ENCODE measurements around the gene RASA4. TPM values are rescaled to one million over a fixed set of nuclear protein-coding genes. Genes with fewer than 3 reads are reported as not detected.
"Not testable (repeated sequence)": the region's sequence is repeated elsewhere in the genome, so short reads cannot be mapped to it uniquely, and the experiment has no call there.

Gene RASA4
- total and polyA plus RNA-seq, 4 experiments from 2014 or later, result 7.7 to 43.3 (median 31.0) TPM

GRCh38 chr7:102635354-102635753 is 18.8 kb upstream of the RASA4 start:
- H3K4me3 ChIP-seq (ENCODE audit: low read length in 2 of 2); H3K4me1 Mint-ChIP-seq; POLR2A ChIA-PET (ENCODE audit: partially characterized antibody); H3K4me3 Mint-ChIP-seq; DNase-seq; H3K9me3 Mint-ChIP-seq; H3K36me3 ChIP-seq (ENCODE audit: insufficient read depth, low read length); intact Hi-C loops (cut with micrococcal nuclease); H3K9me3 ChIP-seq (ENCODE audit: control insufficient read depth in 1 of 2, low read length in 2 of 2); H3K4me1 ChIP-seq (ENCODE audit: insufficient read depth, low read length); H3K27me3 ChIP-seq (ENCODE audit: insufficient read depth, low read length); H3K27ac Mint-ChIP-seq; H3K27me3 Mint-ChIP-seq; H3K27ac ChIP-seq (ENCODE audit: low read depth, low read length); CTCF ChIA-PET (ENCODE audit: partially characterized antibody); H3K36me3 Mint-ChIP-seq: not testable (repeated sequence)

- CTCF ChIA-PET (ENCODE audit: partially characterized antibody); POLR2A ChIA-PET (ENCODE audit: partially characterized antibody): not testable (repeated sequence)
Observed at GRCh38 chr7:102634299-102634698, 17.7 kb upstream of the RASA4 start.

GRCh38 chr7:102630622-102631021 is 14.1 kb upstream of the RASA4 start:
- H3K36me3 Mint-ChIP-seq; H3K27ac Mint-ChIP-seq; H3K9me3 ChIP-seq (ENCODE audit: control insufficient read depth in 1 of 2, low read length in 2 of 2); H3K27ac ChIP-seq (ENCODE audit: low read depth, low read length); CTCF ChIA-PET (ENCODE audit: partially characterized antibody); H3K27me3 Mint-ChIP-seq; H3K4me3 Mint-ChIP-seq; H3K9me3 Mint-ChIP-seq; H3K4me3 ChIP-seq (ENCODE audit: low read length in 2 of 2); intact Hi-C loops (cut with micrococcal nuclease); POLR2A ChIA-PET (ENCODE audit: partially characterized antibody); DNase-seq; H3K36me3 ChIP-seq (ENCODE audit: insufficient read depth, low read length); H3K4me1 Mint-ChIP-seq; H3K4me1 ChIP-seq (ENCODE audit: insufficient read depth, low read length); H3K27me3 ChIP-seq (ENCODE audit: insufficient read depth, low read length): not testable (repeated sequence)

More at GRCh38 chr7:102634299-102634698, 17.7 kb upstream of the RASA4 start:
- H3K27me3 ChIP-seq (ENCODE audit: insufficient read depth, low read length); H3K27ac ChIP-seq (ENCODE audit: low read depth, low read length); H3K4me3 Mint-ChIP-seq; H3K4me3 ChIP-seq (ENCODE audit: low read length in 2 of 2); H3K36me3 Mint-ChIP-seq; H3K27ac Mint-ChIP-seq; H3K9me3 ChIP-seq (ENCODE audit: control insufficient read depth in 1 of 2, low read length in 2 of 2); H3K4me1 ChIP-seq (ENCODE audit: insufficient read depth, low read length); H3K27me3 Mint-ChIP-seq; H3K36me3 ChIP-seq (ENCODE audit: insufficient read depth, low read length); DNase-seq; H3K9me3 Mint-ChIP-seq; H3K4me1 Mint-ChIP-seq; intact Hi-C loops (cut with micrococcal nuclease): not testable (repeated sequence)

GRCh38 chr7:102627271-102627904 is 10.8 kb upstream of the RASA4 start:
- H3K27me3 Mint-ChIP-seq; POLR2A ChIA-PET (ENCODE audit: partially characterized antibody); H3K4me3 ChIP-seq (ENCODE audit: low read length in 2 of 2); H3K27me3 ChIP-seq (ENCODE audit: insufficient read depth, low read length); H3K9me3 ChIP-seq (ENCODE audit: control insufficient read depth in 1 of 2, low read length in 2 of 2); H3K4me3 Mint-ChIP-seq; intact Hi-C loops (cut with micrococcal nuclease); DNase-seq; H3K9me3 Mint-ChIP-seq; H3K36me3 Mint-ChIP-seq; CTCF ChIA-PET (ENCODE audit: partially characterized antibody); H3K27ac Mint-ChIP-seq; H3K36me3 ChIP-seq (ENCODE audit: insufficient read depth, low read length); H3K4me1 Mint-ChIP-seq; H3K27ac ChIP-seq (ENCODE audit: low read depth, low read length); H3K4me1 ChIP-seq (ENCODE audit: insufficient read depth, low read length): not testable (repeated sequence)

DNA sequence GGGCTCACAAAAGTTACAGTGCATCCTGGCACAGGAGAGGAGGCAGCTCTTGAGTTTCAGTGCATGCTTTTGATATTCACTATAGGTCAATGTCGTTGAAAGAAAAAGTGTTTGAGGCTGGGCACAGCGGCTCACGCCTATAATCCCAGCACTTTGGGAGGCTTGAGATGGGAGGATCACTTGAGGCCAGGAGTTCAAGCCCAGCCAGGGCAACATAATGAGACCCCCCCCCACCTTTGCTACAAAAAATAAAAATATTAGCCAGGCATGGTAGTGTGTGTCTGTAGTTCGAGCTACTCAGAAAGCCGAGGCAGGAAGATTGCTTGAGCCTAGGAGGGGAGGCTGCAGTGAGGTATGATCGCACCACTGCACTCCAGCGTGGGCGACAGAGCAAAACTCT is 1.6 kb upstream of the RASA4 start:
- CTCF ChIA-PET (ENCODE audit: partially characterized antibody); DNase-seq; H3K36me3 ChIP-seq (ENCODE audit: insufficient read depth, low read length); H3K4me1 Mint-ChIP-seq; H3K27me3 Mint-ChIP-seq; H3K4me3 Mint-ChIP-seq; H3K27me3 ChIP-seq (ENCODE audit: insufficient read depth, low read length); H3K36me3 Mint-ChIP-seq; H3K9me3 Mint-ChIP-seq; intact Hi-C loops (cut with micrococcal nuclease); POLR2A ChIA-PET (ENCODE audit: partially characterized antibody); H3K4me1 ChIP-seq (ENCODE audit: insufficient read depth, low read length); H3K9me3 ChIP-seq (ENCODE audit: control insufficient read depth in 1 of 2, low read length in 2 of 2); H3K27ac Mint-ChIP-seq; H3K27ac ChIP-seq (ENCODE audit: low read depth, low read length); H3K4me3 ChIP-seq (ENCODE audit: low read length in 2 of 2): not testable (repeated sequence)

DNA sequence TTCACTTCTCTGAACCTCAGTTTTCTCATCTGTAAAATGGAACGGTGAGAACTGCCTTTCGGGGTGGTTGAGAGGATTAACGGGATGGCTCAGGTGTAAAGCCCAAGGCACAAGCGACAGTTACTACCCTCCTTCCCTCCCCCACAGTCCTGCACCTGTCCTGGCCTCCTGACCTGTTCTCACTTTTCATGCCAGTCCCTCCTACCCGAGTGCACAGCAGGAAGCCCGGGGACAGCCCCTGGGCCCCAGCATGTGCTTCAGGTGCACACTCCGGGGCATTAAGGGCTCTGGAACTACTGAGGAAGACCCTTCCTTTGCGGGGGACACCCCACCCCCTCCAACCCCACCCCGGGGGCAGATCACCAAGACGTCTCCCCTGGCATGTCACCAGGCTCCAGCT is 626 bp downstream of the RASA4 start:
- POLR2A ChIA-PET (ENCODE audit: partially characterized antibody); CTCF ChIA-PET (ENCODE audit: partially characterized antibody); H3K27me3 ChIP-seq (ENCODE audit: insufficient read depth, low read length): not testable (repeated sequence)

GRCh38 chr7:102614873-102615272 is 1.7 kb downstream of the RASA4 start:
- POLR2A ChIA-PET (ENCODE audit: partially characterized antibody); H3K4me3 Mint-ChIP-seq; intact Hi-C loops (cut with micrococcal nuclease); H3K4me1 Mint-ChIP-seq; H3K4me3 ChIP-seq (ENCODE audit: low read length in 2 of 2); H3K36me3 ChIP-seq (ENCODE audit: insufficient read depth, low read length); H3K27me3 Mint-ChIP-seq; H3K36me3 Mint-ChIP-seq; H3K9me3 ChIP-seq (ENCODE audit: control insufficient read depth in 1 of 2, low read length in 2 of 2); H3K27ac ChIP-seq (ENCODE audit: low read depth, low read length); H3K27me3 ChIP-seq (ENCODE audit: insufficient read depth, low read length); H3K4me1 ChIP-seq (ENCODE audit: insufficient read depth, low read length); DNase-seq; H3K27ac Mint-ChIP-seq; H3K9me3 Mint-ChIP-seq; CTCF ChIA-PET (ENCODE audit: partially characterized antibody): not testable (repeated sequence)

More for the DNA sequence above, 626 bp downstream of the RASA4 start:
- H3K36me3 Mint-ChIP-seq; H3K27ac Mint-ChIP-seq; intact Hi-C loops (cut with micrococcal nuclease); H3K27me3 Mint-ChIP-seq; DNase-seq; H3K4me3 Mint-ChIP-seq; H3K27ac ChIP-seq (ENCODE audit: low read depth, low read length); H3K4me3 ChIP-seq (ENCODE audit: low read length in 2 of 2); H3K9me3 ChIP-seq (ENCODE audit: control insufficient read depth in 1 of 2, low read length in 2 of 2); H3K36me3 ChIP-seq (ENCODE audit: insufficient read depth, low read length); H3K4me1 ChIP-seq (ENCODE audit: insufficient read depth, low read length); H3K4me1 Mint-ChIP-seq; H3K9me3 Mint-ChIP-seq: not testable (repeated sequence)

GRCh38 chr7:102614346-102614697 is 2.2 kb downstream of the RASA4 start:
- H3K4me1 ChIP-seq (ENCODE audit: insufficient read depth, low read length); CTCF ChIA-PET (ENCODE audit: partially characterized antibody); DNase-seq; H3K27ac ChIP-seq (ENCODE audit: low read depth, low read length); H3K9me3 ChIP-seq (ENCODE audit: control insufficient read depth in 1 of 2, low read length in 2 of 2); H3K27me3 Mint-ChIP-seq; H3K4me1 Mint-ChIP-seq; H3K4me3 ChIP-seq (ENCODE audit: low read length in 2 of 2); intact Hi-C loops (cut with micrococcal nuclease); H3K27ac Mint-ChIP-seq; POLR2A ChIA-PET (ENCODE audit: partially characterized antibody); H3K36me3 Mint-ChIP-seq; H3K4me3 Mint-ChIP-seq; H3K27me3 ChIP-seq (ENCODE audit: insufficient read depth, low read length); H3K36me3 ChIP-seq (ENCODE audit: insufficient read depth, low read length); H3K9me3 Mint-ChIP-seq: not testable (repeated sequence)
